Measurements from ENCODE around the gene SRXN1. TPM values are rescaled to one million over a fixed set of nuclear protein-coding genes. Genes with fewer than 3 reads are reported as not detected.
"Not testable (repeated sequence)": the region's sequence is repeated elsewhere in the genome, so short reads cannot be mapped to it uniquely, and the experiment has no call there.

SRXN1 gene
- total and polyA plus RNA-seq, 8 donors: 4.5 to 10.5 (median 7.6) TPM

DNA sequence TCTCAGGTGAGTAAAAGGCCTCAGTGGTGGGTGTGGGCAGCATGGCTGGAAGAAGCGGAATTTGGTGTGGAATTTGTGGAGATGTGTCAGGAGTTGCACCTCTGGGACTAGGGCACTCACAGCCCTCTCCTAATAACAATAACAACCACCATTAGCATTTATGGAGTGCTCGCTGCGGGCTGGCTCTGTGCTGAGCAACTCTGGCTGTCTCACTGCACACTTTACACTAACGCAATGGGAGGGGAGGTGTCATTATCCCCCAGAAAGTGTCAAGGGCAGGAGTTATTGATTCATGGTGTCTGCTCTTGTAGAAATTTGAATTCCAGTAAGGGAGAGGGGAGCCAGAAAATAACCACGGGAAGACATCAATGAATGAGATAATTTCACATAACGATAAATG, 45.3 kb upstream of the SRXN1 start:
- ATAC-seq (no peak), DNase-seq (no peak), FAIRE-seq (no peak)
- Histone ChIP-seq H3K9me3 (no peaks in the 10 kb centered on the region), H3K27ac (no peak overlapping the region), H3K4me3 (no peak overlapping the region), H3K27me3 (peaks cover 0 to 10% (median 0%) of the 10 kb centered on the region in 4 donors), H3K36me3 (no peaks in the 10 kb centered on the region), H3K4me1 (no peaks in the 10 kb centered on the region)
- intact Hi-C loops (cut with DNase I): no loop called here
- WGBS, 2 donors: 39 to 44% methylated on average over 6 of the region's 6 CpGs
- TF ChIP-seq, protein P1, sequence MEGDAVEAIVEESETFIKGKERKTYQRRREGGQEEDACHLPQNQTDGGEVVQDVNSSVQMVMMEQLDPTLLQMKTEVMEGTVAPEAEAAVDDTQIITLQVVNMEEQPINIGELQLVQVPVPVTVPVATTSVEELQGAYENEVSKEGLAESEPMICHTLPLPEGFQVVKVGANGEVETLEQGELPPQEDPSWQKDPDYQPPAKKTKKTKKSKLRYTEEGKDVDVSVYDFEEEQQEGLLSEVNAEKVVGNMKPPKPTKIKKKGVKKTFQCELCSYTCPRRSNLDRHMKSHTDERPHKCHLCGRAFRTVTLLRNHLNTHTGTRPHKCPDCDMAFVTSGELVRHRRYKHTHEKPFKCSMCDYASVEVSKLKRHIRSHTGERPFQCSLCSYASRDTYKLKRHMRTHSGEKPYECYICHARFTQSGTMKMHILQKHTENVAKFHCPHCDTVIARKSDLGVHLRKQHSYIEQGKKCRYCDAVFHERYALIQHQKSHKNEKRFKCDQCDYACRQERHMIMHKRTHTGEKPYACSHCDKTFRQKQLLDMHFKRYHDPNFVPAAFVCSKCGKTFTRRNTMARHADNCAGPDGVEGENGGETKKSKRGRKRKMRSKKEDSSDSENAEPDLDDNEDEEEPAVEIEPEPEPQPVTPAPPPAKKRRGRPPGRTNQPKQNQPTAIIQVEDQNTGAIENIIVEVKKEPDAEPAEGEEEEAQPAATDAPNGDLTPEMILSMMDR (IDR thresholded peaks at IDR 0.05): no peak

DNA sequence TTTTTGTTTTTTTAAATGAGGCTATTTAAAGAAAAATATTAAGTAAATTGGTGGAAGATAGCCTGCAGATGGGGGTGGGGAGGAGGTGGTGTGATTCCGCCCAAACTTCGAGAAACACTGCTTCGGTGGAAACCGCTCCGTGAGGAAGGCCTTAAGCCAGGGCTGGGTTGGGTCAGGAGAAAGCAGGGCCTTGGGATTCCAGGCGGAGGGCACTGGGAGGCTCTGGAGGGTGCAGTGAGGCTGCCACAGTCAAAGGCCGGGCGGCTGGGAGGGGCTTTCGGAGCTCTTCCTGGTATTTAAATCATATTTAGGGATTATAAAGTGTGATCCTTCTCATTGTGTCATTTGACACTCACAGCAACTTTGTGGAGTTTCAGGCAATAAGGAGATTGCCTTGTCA, 44.8 kb upstream of the SRXN1 start:
- TF ChIP-seq, protein P1 (IDR thresholded peaks at IDR 0.05): no peak
- FAIRE-seq (no peak), DNase-seq (no peak), ATAC-seq (no peak)
- Histone ChIP-seq H3K9me3 (no peaks in the 10 kb centered on the region), H3K27me3 (peaks cover 0 to 10% (median 0%) of the 10 kb centered on the region in 4 donors), H3K36me3 (no peaks in the 10 kb centered on the region), H3K4me3 (no peak overlapping the region), H3K4me1 (no peaks in the 10 kb centered on the region), H3K27ac (no peak overlapping the region)
- WGBS, 2 donors: 69 to 75% methylated on average over 9 of the region's 9 CpGs
- intact Hi-C loops (cut with DNase I): no loop called here

DNA sequence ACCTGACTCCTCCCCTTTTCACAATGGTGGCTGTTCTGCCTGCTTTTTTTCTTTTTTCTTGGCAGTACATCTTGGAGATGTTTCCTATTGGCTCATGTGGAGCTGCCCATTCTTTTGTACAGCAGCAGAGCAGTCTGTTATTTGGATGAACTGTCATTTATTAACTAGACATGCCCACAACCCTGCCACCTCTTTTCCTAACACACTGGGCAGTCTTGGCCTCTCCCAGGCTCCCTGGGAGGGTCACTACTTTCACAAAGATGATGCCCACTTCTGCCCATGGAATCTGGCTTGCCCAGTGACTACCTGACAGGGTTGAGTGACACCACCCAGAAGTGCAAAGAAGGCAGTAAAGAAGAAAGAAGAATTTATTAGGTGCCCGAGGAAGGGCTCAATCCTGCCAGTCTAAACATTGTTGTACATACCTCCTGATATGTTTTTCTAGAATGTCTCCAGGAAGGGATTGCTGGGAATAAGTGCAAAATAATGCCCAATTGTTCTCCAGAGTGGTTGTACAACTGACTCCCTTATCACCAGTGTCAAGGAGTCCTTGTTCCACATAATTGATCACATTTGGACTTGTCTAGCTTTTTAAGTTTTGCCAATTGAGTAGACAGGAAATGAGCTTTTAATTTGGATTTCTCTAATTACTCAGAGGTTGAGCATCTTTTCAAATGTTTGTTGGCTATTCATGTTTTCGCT, 42.3 kb upstream of the SRXN1 start:
- TF ChIP-seq, protein P1 (IDR thresholded peaks at IDR 0.05): no peak
- no peaks in the 10 kb centered on the region for H3K4me1 ChIP-seq
- H3K27me3 ChIP-seq: peaks cover 0 to 10% (median 0%) of the 10 kb centered on the region in 4 donors
- no peaks in the 10 kb centered on the region for H3K9me3 ChIP-seq
- no peak overlapping the region for H3K4me3 ChIP-seq
- FAIRE-seq: no peak
- no peaks in the 10 kb centered on the region for H3K36me3 ChIP-seq
- peak in 3 of 4 donors; percentile 64 to 90 (median 82) for ATAC-seq
- intact Hi-C loops (cut with DNase I): no loop called here
- WGBS, 2 donors: 17 to 25% methylated on average over 2 of the region's 2 CpGs
- DNase-seq: no peak
- H3K27ac ChIP-seq: peak overlapping the region in 2 of 4 donors; percentile 26 to 51

DNA sequence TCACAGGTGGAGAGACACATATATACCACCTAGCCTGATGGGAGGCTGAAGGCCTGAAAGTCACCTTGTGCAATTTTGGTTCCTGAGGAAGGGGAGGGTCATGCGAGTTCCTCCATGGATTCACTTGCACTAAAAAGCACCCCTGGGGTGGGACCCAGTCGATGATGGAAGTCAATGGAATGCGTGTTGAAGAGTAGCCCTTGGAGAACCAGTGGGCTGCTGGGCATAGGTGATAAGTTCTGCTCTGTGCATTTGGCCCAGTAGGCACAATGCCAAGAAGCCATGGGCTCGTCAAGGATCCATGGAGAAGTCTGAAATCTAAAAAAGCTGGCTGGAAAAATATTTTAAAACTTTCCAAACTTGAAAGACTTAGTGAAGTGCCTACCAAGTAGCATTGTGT, 41.5 kb upstream of the SRXN1 start:
- Histone ChIP-seq H3K4me1 (no peaks in the 10 kb centered on the region), H3K36me3 (no peaks in the 10 kb centered on the region), H3K4me3 (no peak overlapping the region), H3K27ac (no peak overlapping the region), H3K27me3 (peaks cover 0 to 10% (median 0%) of the 10 kb centered on the region in 4 donors), H3K9me3 (no peaks in the 10 kb centered on the region)
- intact Hi-C loops (cut with DNase I): no loop called here
- WGBS, 2 donors: 54 to 64% methylated on average over 4 of the region's 4 CpGs
- FAIRE-seq (no peak), DNase-seq (no peak), ATAC-seq (no peak)
- TF ChIP-seq, protein P1 (IDR thresholded peaks at IDR 0.05): no peak

DNA sequence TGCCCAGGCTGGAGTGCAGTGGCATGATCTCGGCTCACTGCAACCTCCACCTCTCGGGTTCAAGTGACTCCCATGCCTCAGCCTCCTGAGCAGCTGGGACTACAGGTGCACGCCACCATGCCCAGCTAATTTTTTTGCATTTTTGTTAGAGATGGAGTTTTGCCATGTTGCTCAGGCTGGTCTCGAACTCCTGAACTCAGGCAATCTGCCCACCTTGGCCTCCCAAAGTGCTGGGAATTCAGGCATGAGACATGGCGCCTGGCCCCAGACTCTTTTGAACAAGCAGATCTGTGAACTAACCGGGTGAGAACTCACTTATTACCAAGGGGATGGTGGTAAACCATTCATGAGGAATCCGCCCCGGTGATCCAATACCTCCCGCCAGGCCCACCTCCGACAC, 40.8 kb upstream of the SRXN1 start:
- intact Hi-C loops (cut with DNase I); H3K9me3 ChIP-seq; FAIRE-seq; H3K36me3 ChIP-seq; DNase-seq; H3K4me3 ChIP-seq; H3K27ac ChIP-seq; H3K4me1 ChIP-seq; ATAC-seq; H3K27me3 ChIP-seq: not testable (repeated sequence)
- WGBS, 2 donors: 74 to 88% methylated on average over 10 of the region's 10 CpGs
